Stomach (tissue), 9 donors: ENCODE results near the gene DBN1. TPM values are rescaled to one million over a fixed set of nuclear protein-coding genes. Genes with fewer than 3 reads are reported as not detected.

Experiments
- DNase-seq, 2 donors: peaks; one replicate each; pipeline versions ENCODE4 v3.0.0 to v3.0.0-alpha.2; 2013 to 2019
- H3K27ac ChIP-seq, 5 donors: fragments of 200-600 bp in 4 of 5; sonication (generic) in 4 of 5; one replicate each; pipeline ENCODE4 v1.5.1; 2013 to 2019; ENCODE audit warnings: mild to moderate bottlenecking in 1 of 5, moderate library complexity in 1 of 5
- H3K27me3 ChIP-seq, 3 donors: fragments of 200-600 bp; sonication (generic); one replicate each; pipeline ENCODE4 v1.5.1; 2017 to 2019; ENCODE audit warnings: mixed run types in 1 of 3
- H3K36me3 ChIP-seq, 4 donors: fragments of 200-600 bp; sonication (generic); 1 replicate in 3 of 4; 2 replicates in 1 of 4; pipeline ENCODE4 v1.5.1; 2016 to 2019
- H3K4me1 ChIP-seq, 4 donors: fragments of 200-600 bp; sonication (generic); one replicate each; pipeline ENCODE4 v1.5.1; 2016 to 2019
- H3K4me3 ChIP-seq, 4 donors: fragments of 200-600 bp; sonication (generic) in 3 of 4; one replicate each; pipeline ENCODE4 v1.5.1; 2016 to 2019; ENCODE audit warnings: mild to moderate bottlenecking in 1 of 4
- H3K9me3 ChIP-seq, 4 donors: fragments of 200-600 bp; sonication (generic); one replicate each; pipeline ENCODE4 v1.5.1; 2016 to 2019
- CTCF ChIP-seq, 7 experiments: fragments of 450-650 bp in 4 of 7; fragments of 200-600 bp in 3 of 7; sonication (generic) in 3 of 7; IDR thresholded peaks; one replicate each; pipeline ENCODE4 v1.5.1; 2016 to 2019; ENCODE audit warnings: antibody characterized with exemption in 7 of 7, control low read depth in 2 of 7, mild to moderate bottlenecking in 1 of 7
- EP300 ChIP-seq: sonication (generic); formaldehyde crosslinking; IDR thresholded peaks from one replicate; pipeline ENCODE4 v1.6.1; 2017; ENCODE audit warnings: antibody characterized with exemption
- POLR2A ChIP-seq, 4 donors: fragments of 450-650 bp; IDR thresholded peaks; one replicate each; pipeline ENCODE4 v1.6.1; 2016; ENCODE audit warnings: antibody characterized with exemption in 4 of 4, control low read depth in 2 of 4, mild to moderate bottlenecking in 1 of 4, moderate library complexity in 1 of 4
- POLR2AphosphoS5 ChIP-seq, 3 donors: sonication (generic); formaldehyde crosslinking; IDR thresholded peaks; one replicate each; pipeline ENCODE4 v1.6.1; 2016; ENCODE audit warnings: antibody characterized with exemption in 3 of 3
- WGBS, 5 donors: extraction: QIAGEN DNeasy Blood & Tissue Kit in 3 of 5; methylation state at CpG; one replicate each; pipeline versions ENCODE4 v1.1.5 to v1.1.7; 2013 to 2018; 5-methylcytosine and 5-hydroxymethylcytosine counted together
- intact Hi-C: fragments of 100-400 bp; cut with DNase I; formaldehyde crosslinking; loops from one replicate; pipeline ENCODE4 v1.15.1; 2023; ENCODE audit warnings: low total_unique reads
- polyA plus RNA-seq, 3 donors: library from polyadenylated mRNA; stranded (reverse); fragments of 200-250 nt; gene quantifications; one replicate each; pipeline ENCODE4 v1.2.3, GENCODE V29; 2013
- total RNA-seq, 5 donors: library from RNA; depleted of rRNA; stranded (reverse); fragments of >200 nt; gene quantifications; one replicate each; pipeline versions ENCODE4 v1.1.0 to v1.2.3, GENCODE V29; 2014 to 2016
- donor health status: healthy with polysubstance abuse.
- donor health status: Bipolar disorder and iron deficiency.
- donor health status: healthy.

Gene DBN1
- total and polyA plus RNA-seq, 8 donors = 14.7 to 78.1 (median 36.5) TPM

GRCh38 chr5:177433658-177434217 is 39.7 kb downstream of the DBN1 start:
- intact Hi-C loops = no loop called here
- Histone ChIP-seq H3K4me1 (peaks cover under 1 to 51% (median 36%) of the 10 kb centered on the region in 4 donors), H3K36me3 (peaks cover 57 to 90% (median 86%) of the 10 kb centered on the region in 4 donors), H3K27ac (no peak overlapping the region), H3K27me3 (no peaks in the 10 kb centered on the region), H3K4me3 (no peak overlapping the region), H3K9me3 (no peaks in the 10 kb centered on the region)
- no peak for TF ChIP-seq CTCF (IDR thresholded peaks at IDR 0.05)
- no peak for TF ChIP-seq EP300
- TF ChIP-seq POLR2AphosphoS5 (IDR thresholded peaks at IDR 0.05) = no peak
- no peak for TF ChIP-seq POLR2A (IDR thresholded peaks at IDR 0.05)
- WGBS, 5 donors = 91 to 96% (median 93%) methylated on average over 15 to 29 of the region's 29 CpGs
- no peak for DNase-seq

- Histone ChIP-seq H3K36me3 (peaks cover 57 to 83% (median 79%) of the 10 kb centered on the region in 4 donors), H3K4me3 (no peak overlapping the region), H3K9me3 (no peaks in the 10 kb centered on the region), H3K4me1 (peaks cover 8 to 58% (median 42%) of the 10 kb centered on the region in 4 donors), H3K27ac (peak overlapping the region in 2 of 5 donors; percentile 94 to 98), H3K27me3 (no peaks in the 10 kb centered on the region)
- no peak for DNase-seq
- 91 to 96% (median 94%) methylated on average over 13 to 25 of the region's 25 CpGs for WGBS, 5 donors
- TF ChIP-seq EP300 (no peak), POLR2AphosphoS5 (IDR thresholded peaks at IDR 0.05) (no peak), POLR2A (IDR thresholded peaks at IDR 0.05) (no peak), CTCF (IDR thresholded peaks at IDR 0.05) (no peak)
- intact Hi-C loops = no loop called here
Measured at GRCh38 chr5:177432839-177433657, 40.4 kb downstream of the DBN1 start.

GRCh38 chr5:177432143-177432838 is 41.1 kb downstream of the DBN1 start:
- peak overlapping the region in 2 of 5 donors; percentile 94 to 98 for H3K27ac ChIP-seq
- 84 to 88% (median 85%) methylated on average over 11 to 18 of the region's 18 CpGs for WGBS, 5 donors
- TF ChIP-seq EP300 (no peak), POLR2A (IDR thresholded peaks at IDR 0.05) (no peak), POLR2AphosphoS5 (IDR thresholded peaks at IDR 0.05) (no peak), CTCF (IDR thresholded peaks at IDR 0.05) (no peak)
- peak overlapping the region in 2 of 4 donors; percentile 5 to 13 for H3K4me3 ChIP-seq
- peaks cover 15 to 65% (median 50%) of the 10 kb centered on the region in 4 donors for H3K4me1 ChIP-seq
- H3K36me3 ChIP-seq = peaks cover 55 to 75% (median 72%) of the 10 kb centered on the region in 4 donors
- H3K27me3 ChIP-seq = no peaks in the 10 kb centered on the region
- H3K9me3 ChIP-seq = no peaks in the 10 kb centered on the region
- DNase-seq = no peak
- intact Hi-C loops = no loop called here
